Hepatocyte (in vitro differentiated cells): Measurements from ENCODE around the gene WDR70.
"Not testable (repeated sequence)": the region's sequence is repeated elsewhere in the genome, so short reads cannot be mapped to it uniquely, and the experiment has no call there.

Experiments used
- EZH2 ChIP-seq: fragments of 200-600 bp; sonication (generic); IDR thresholded peaks from 2 replicates; pipeline ENCODE4 v1.6.1; 2016; ENCODE audit warnings: antibody characterized with exemption, mild to moderate bottlenecking, borderline replicate concordance
- EZH2phosphoT487 ChIP-seq: fragments of 200-600 bp; sonication (generic); IDR thresholded peaks from one replicate; pipeline ENCODE4 v1.6.1; 2018; ENCODE audit warnings: antibody characterized with exemption, mild to moderate bottlenecking, low read depth, moderate library complexity; ENCODE audit not compliant: unreplicated experiment, severe bottlenecking
- TF ChIP-seq, protein P1 (sequence below): fragments of 200-600 bp; sonication (generic); IDR thresholded peaks from 2 replicates; pipeline ENCODE4 v1.5.1; 2016; ENCODE audit warnings: antibody characterized with exemption, mild to moderate bottlenecking; ENCODE audit not compliant: poor library complexity

DNA sequence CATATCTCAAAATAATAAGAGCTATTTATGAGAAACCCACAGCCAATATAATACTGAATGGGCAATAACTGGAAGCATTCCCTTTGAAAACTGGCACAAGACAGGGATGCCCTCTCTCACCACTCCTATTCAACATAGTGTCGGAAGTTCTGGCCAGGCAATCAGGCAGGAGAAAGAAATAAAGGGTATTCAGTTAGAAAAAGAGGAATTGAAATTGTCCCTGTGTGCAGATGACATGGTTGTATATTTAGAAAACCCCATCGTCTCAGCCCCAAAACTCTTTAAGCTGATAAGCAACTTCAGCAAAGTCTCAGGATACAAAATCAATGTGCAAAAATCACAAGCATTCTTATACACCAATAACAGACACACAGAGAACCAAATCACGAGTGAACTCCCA, 66.7 kb downstream of the WDR70 start:
- TF ChIP-seq, protein P1, sequence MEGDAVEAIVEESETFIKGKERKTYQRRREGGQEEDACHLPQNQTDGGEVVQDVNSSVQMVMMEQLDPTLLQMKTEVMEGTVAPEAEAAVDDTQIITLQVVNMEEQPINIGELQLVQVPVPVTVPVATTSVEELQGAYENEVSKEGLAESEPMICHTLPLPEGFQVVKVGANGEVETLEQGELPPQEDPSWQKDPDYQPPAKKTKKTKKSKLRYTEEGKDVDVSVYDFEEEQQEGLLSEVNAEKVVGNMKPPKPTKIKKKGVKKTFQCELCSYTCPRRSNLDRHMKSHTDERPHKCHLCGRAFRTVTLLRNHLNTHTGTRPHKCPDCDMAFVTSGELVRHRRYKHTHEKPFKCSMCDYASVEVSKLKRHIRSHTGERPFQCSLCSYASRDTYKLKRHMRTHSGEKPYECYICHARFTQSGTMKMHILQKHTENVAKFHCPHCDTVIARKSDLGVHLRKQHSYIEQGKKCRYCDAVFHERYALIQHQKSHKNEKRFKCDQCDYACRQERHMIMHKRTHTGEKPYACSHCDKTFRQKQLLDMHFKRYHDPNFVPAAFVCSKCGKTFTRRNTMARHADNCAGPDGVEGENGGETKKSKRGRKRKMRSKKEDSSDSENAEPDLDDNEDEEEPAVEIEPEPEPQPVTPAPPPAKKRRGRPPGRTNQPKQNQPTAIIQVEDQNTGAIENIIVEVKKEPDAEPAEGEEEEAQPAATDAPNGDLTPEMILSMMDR = not testable (repeated sequence)
- TF ChIP-seq EZH2, EZH2phosphoT487: not testable (repeated sequence)
